Fibroblast of upper back skin (primary cell): ENCODE data around the gene TMEM87B.

Experiments used
- DNase-seq: peaks from one replicate; pipeline ENCODE4 v3.0.0-alpha.2; 2013

The TMEM87B gene

DNA sequence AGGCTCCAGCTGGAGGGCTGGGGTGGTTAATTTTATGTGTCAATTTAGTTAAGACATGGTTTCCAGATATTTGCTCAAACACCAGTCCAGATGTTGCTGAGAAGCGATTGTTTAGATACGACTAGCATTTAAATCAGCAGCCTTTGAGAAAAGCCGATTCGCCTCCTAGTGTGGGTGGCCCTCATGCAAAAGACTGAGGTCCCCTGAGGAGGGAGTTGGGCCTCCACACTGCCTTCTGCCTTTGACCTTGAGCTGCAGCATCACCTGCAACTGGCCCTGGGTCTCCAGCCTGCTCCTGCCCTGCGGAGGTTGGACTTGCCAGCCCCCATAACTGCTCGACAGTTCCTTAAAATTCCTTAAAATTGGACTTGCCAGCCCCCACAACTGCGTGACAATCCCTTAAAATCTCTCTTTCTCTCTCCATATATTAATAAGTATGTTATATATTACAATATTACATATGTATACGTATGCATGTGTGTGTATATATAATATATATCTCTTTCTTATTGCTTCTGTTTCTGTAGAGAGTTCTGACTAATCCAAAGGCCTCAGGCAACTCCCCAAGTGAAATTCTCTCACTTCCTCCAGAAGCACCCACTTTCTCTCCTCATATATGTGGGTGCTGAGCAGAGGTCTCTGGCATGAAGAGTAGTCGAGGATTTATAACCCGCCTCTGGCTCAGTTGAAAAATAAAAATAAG, 97.6 kb downstream of the TMEM87B start:
- DNase-seq, result no peak

- DNase-seq, result no peak
Measured at GRCh38 chr2:112153179-112153490, 98.1 kb downstream of the TMEM87B start.

DNA sequence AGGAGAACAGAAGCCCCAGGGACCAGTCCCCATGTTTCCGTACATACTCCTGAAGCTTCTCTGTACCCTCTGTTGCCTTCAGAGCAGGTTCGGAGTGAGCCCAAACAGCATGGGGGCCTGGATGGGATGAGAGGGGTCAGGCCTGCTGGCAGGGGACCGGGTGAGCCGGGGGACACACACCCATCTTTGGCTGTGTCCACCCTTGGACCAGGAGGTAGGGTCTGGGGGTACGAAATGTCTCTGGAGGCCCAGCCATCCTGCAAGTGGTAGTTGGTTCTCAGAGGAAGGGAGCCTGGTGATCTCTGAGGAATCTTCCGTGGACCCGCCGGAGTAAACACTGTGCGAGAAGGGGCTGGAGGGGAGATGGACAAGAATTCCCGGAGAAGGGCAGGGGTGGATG, 98.4 kb downstream of the TMEM87B start:
- no peak for DNase-seq

- no peak for DNase-seq
Measured at GRCh38 chr2:112154246-112155117, 99.4 kb downstream of the TMEM87B start.

- no peak for DNase-seq
Measured at GRCh38 chr2:112155331-112156151, 100.5 kb downstream of the TMEM87B start.

DNA sequence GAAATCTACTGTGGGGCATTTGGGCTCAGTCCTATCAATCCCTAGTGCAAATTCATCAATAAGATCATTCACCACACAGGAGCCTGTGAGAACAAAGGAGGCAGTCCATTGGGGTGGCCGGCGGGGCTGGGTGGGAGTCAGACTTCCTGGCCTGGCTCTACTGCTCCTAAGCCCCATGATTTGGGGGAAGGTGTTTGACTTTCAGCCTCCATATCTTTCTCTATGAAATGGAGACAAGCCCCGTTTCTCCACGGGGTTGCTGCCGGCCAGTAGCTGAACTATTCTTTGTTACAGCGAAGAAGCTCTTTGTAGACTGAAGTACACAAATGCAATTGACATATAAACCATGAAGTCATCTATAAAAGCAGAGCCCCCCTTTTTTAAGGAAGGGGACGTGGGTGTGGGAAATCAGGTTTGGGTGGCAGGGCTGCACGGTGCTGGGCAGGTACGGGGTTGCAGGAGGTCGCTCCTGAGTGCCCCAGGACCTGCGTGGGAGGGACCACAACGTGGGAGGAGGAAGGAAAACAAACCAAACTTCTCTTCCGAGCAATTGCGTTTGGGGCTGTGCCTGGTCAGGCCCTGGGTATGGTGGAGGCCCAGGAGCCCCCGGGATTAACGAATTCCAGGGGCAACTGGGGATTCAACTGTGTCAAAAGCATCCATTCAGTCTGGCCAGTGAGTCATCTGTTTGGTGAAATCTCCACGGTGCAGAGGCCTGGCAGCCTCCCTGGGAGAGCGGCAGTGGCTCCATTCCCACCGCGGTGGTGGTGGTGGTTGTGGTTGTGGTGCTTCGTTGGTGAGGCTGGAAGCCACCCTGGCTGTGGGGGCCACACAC, 101.3 kb downstream of the TMEM87B start:
- DNase-seq, result peak; percentile 32

DNA sequence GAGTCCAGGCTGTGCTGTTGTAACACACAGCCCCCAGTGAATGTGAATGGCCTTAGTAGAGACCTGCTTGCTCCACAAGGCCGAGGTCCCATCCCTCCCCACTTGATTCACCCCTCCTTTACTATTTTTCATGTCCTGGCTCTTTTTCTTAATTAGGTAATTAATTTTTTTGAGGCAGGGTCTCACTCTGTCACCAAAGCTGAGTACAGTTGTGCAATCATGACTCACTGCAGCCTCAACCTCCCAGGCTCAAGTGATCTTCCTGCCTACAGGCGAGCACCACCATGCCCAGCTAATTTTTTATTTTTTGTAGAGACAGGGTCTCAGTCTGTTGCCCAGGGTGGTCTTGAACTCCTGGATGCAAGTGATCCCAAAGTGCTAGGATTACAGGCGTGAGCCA, 102.4 kb downstream of the TMEM87B start:
- no peak for DNase-seq

DNA sequence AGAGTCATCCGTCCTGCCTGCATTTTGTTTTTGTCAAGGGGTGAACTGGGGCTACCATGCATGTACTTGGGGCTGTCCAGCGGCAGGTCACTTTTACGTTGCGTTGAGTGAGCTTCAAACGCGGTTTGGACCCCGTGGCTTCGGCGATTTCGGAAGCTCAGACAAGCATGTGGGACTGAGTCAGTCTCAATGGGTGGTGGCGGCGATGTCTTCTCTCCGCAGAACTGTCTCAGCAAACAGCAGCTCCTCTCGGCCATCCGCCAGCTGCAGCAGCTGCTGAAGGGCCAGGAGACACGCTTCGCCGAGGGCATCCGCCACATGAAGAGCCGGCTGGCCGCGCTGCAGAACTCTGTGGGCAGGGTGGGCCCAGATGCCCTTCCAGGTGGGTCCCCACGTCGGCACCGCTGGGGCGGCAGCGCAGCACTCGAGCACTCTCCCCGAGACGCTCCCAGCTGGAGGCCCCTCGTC, 104.4 kb downstream of the TMEM87B start:
- DNase-seq, result no peak

DNA sequence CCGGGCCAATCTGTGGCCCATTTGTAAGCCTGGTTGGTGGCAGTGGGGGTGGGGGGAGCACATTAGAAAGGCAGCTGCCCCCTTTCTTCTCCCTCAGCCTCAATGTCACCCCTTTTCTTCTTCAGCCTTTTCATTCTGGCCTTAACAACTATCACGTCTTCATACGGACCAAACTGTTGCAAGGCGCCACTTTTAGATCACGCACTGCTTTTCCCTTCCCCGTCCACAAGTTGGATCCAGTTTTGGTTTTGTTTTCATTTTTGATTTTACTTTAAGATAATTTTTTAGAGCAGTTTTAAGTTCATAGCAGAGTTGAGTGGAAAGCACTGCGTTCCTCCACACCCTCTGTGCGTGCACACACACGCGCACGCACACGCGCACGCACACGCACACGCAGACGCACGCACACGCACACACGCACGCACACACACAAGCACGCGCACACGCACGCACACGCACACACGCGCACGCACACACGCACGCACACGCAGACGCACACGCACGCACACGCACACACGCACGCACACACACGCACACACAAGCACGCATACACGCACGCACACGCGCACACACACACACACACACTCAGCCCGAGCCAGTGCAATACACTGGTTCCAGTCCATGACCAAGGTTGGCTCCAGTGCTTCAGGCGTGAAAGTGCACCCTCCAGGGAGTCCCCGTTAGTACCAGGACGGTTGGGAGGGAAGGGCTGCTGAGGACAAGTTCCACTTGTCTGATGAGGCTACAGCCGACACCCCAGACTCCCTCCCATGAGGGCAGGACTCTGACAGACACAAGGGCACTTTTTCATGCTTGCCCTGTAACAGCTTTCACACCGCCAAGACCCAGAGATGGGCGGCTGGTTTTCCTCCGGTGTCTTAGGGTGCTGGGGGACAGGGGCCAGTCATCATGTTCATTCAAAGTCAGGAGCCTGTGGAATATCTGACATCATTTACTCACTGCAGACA, 105.5 kb downstream of the TMEM87B start:
- no peak for DNase-seq

- no peak for DNase-seq
Measured at GRCh38 chr2:112161431-112162145, 106.5 kb downstream of the TMEM87B start.

- DNase-seq, result no peak
Measured at GRCh38 chr2:112162341-112162740, 107.3 kb downstream of the TMEM87B start.

- DNase-seq, result no peak
Measured at GRCh38 chr2:112162956-112163355, 107.9 kb downstream of the TMEM87B start.

DNA sequence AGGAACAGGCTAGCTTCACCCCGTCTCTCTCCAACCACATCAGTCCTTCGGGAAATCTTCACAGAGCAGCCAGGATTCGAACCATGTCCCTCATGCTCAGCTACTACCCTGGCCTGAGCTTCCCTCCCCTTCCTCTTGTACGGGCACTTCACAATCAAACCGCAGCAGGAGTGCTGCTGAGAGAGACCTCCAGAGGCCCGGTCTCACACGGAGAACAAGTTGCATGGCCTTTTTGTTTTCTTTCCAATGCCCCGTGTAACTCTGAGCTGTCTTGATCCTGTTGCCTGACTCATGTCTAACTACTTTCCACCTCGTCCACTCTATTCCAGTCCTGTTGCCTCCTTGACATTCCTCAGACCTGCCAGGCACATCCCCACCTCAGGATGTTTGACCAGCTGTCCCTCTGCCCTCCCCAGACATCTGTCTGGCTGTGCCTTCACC, 108.5 kb downstream of the TMEM87B start:
- no peak for DNase-seq

DNA sequence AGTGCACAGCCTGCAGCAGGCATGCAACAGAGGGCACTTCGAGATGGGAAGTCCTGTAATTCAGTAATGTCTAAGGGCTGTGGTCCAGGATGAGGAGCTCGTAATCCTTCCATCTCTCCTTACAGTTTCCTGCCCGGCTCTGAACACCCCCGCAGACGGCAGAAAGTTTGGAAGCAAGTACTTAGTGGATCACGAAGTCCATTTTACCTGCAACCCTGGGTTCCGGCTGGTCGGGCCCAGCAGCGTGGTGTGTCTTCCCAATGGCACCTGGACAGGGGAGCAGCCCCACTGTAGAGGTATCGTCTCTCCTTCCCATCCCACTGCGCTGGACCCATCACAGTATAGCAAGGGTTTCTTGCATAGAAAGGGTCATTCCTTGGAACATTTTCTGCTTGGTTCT, 109.8 kb downstream of the TMEM87B start:
- DNase-seq, result no peak

DNA sequence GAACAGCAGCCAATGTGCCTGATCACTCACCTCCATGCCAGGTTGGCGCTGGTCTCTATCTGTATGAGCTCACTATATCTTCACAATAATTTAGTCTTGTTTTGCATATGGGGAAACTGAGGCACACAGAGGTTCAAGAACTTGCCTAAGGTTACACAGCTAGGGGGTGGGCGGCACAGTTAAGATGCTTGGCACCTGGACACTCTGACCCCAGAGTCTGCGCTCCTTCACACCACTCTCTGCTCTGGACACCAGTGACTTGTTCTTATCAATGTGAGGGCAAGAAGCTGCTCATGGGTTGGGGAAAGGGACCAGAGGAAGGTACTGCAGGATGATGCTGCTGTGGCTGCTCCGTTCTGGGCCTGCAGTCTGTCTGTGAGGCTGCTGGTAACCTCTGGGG, 110.2 kb downstream of the TMEM87B start:
- no peak for DNase-seq

GRCh38 chr2:112166806-112167499, 111.9 kb downstream of the TMEM87B start:
- no peak for DNase-seq

- peak; percentile 12 for DNase-seq
Measured at GRCh38 chr2:112168422-112169124, 113.5 kb downstream of the TMEM87B start.
